HL-60 (cell line): ENCODE data around the gene ZNF597.
A peak's percentile ranks its signal among the peaks of the same experiment; 100 is the strongest.

ENCODE experiments used
- DNase-seq, 2 experiments: peaks; one replicate each; pipeline ENCODE4 v3.0.0-alpha.2; 2010 to 2020; ENCODE audit warnings: low read depth in 1 of 2, low spot score in 1 of 2
- H3K27ac ChIP-seq: fragments of 250-450 bp; sonication (Bioruptor Pico); replicated peaks from 2 replicates; pipeline ENCODE4 v1.5.1; 2020; ENCODE audit warnings: mild to moderate bottlenecking, moderate library complexity
- H3K27me3 ChIP-seq: fragments of 250-450 bp; sonication (Bioruptor Pico); 2 replicates; pipeline ENCODE4 v1.5.1; 2021; ENCODE audit warnings: mild to moderate bottlenecking, moderate library complexity; ENCODE audit not compliant: insufficient read depth, poor library complexity, severe bottlenecking
- H3K4me3 ChIP-seq: replicated peaks from 2 replicates; pipeline ENCODE4 v1.5.1; 2011; ENCODE audit warnings: mild to moderate bottlenecking, control low read depth, low read length; ENCODE audit not compliant: insufficient read depth
- GABPA ChIP-seq: IDR thresholded peaks from 2 replicates; pipeline ENCODE4 v1.6.1; 2012; ENCODE audit warnings: low read depth
- POLR2AphosphoS5 ChIP-seq: IDR thresholded peaks from 2 replicates; pipeline ENCODE4 v1.6.1; 2012; ENCODE audit warnings: low read depth
- SPI1 ChIP-seq: IDR thresholded peaks from 2 replicates; pipeline ENCODE4 v1.6.1; 2012; ENCODE audit warnings: low read depth, mild to moderate bottlenecking, borderline replicate concordance
- TF ChIP-seq, protein P1 (sequence below): IDR thresholded peaks from 2 replicates; pipeline ENCODE4 v1.6.1; 2012; ENCODE audit warnings: low read depth; ENCODE audit not compliant: insufficient replicate concordance
- TF ChIP-seq, protein P2 (sequence below): IDR thresholded peaks from one replicate; pipeline ENCODE4 v1.5.1; 2011; ENCODE audit warnings: low read length, control low read depth, inconsistent platforms; ENCODE audit not compliant: insufficient read depth

ZNF597 gene

GRCh38 chr16:3488801-3489200, 45.5 kb upstream of the ZNF597 start:
- TF ChIP-seq, protein P1, sequence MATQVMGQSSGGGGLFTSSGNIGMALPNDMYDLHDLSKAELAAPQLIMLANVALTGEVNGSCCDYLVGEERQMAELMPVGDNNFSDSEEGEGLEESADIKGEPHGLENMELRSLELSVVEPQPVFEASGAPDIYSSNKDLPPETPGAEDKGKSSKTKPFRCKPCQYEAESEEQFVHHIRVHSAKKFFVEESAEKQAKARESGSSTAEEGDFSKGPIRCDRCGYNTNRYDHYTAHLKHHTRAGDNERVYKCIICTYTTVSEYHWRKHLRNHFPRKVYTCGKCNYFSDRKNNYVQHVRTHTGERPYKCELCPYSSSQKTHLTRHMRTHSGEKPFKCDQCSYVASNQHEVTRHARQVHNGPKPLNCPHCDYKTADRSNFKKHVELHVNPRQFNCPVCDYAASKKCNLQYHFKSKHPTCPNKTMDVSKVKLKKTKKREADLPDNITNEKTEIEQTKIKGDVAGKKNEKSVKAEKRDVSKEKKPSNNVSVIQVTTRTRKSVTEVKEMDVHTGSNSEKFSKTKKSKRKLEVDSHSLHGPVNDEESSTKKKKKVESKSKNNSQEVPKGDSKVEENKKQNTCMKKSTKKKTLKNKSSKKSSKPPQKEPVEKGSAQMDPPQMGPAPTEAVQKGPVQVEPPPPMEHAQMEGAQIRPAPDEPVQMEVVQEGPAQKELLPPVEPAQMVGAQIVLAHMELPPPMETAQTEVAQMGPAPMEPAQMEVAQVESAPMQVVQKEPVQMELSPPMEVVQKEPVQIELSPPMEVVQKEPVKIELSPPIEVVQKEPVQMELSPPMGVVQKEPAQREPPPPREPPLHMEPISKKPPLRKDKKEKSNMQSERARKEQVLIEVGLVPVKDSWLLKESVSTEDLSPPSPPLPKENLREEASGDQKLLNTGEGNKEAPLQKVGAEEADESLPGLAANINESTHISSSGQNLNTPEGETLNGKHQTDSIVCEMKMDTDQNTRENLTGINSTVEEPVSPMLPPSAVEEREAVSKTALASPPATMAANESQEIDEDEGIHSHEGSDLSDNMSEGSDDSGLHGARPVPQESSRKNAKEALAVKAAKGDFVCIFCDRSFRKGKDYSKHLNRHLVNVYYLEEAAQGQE, result no peak
- TF ChIP-seq, protein P2, sequence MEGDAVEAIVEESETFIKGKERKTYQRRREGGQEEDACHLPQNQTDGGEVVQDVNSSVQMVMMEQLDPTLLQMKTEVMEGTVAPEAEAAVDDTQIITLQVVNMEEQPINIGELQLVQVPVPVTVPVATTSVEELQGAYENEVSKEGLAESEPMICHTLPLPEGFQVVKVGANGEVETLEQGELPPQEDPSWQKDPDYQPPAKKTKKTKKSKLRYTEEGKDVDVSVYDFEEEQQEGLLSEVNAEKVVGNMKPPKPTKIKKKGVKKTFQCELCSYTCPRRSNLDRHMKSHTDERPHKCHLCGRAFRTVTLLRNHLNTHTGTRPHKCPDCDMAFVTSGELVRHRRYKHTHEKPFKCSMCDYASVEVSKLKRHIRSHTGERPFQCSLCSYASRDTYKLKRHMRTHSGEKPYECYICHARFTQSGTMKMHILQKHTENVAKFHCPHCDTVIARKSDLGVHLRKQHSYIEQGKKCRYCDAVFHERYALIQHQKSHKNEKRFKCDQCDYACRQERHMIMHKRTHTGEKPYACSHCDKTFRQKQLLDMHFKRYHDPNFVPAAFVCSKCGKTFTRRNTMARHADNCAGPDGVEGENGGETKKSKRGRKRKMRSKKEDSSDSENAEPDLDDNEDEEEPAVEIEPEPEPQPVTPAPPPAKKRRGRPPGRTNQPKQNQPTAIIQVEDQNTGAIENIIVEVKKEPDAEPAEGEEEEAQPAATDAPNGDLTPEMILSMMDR, result no peak
- TF ChIP-seq SPI1 (no peak), GABPA (no peak), POLR2AphosphoS5 (no peak)
- H3K27me3 ChIP-seq, result no peaks in the 10 kb centered on the region
- H3K4me3 ChIP-seq, result no peak overlapping the region
- no peak overlapping the region for H3K27ac ChIP-seq
- no peak for DNase-seq

DNA sequence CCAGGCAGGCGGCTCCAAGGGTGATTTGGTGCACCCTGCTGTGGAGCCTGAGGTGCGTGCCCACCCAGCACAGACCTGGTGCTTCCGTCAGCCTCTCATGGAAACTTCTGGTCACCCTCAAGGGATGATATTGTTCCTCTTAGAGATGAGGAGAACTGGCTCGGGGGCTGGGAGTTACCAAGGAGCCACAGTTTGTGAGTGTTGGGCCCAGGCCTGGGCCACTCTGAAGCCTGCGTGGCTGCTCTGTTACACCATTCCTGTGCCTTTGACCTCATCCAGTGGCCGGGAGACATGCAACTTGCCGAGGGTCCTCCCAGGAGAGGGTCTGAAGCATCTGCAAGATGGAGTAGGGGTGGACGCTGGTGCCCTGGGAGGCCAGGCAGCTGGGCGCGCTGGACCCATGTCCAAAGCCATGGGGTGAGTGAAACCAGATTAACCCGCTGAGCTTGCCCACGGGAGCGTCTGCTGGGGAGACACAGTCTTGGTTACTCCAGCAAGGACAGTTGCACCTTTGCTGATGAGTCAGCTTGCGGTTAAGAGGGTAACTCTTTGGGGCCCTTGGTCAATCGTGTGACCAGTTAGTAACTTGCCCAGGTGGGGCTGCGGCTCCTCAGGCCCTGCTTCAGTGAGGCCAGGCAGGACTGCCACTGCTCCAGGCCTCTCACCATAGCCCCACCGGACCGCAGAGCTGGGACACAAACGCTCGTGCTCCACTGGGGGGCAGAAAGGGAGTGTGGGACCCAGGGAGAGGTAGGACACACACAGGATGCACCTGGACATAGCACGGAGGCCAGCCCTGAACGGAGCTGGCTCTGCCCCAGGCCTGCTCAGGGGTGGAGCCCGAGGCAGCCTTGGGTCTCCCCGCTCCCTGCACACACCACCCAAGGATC, 44.5 kb upstream of the ZNF597 start:
- no peak overlapping the region for H3K27ac ChIP-seq
- no peak overlapping the region for H3K4me3 ChIP-seq
- DNase-seq, result no peak
- TF ChIP-seq, protein P2, result no peak
- TF ChIP-seq SPI1, result no peak
- TF ChIP-seq GABPA, result no peak
- TF ChIP-seq, protein P1, result no peak
- no peak; the same call in 1 of the 2 replicates for TF ChIP-seq POLR2AphosphoS5
- H3K27me3 ChIP-seq, result no peaks in the 10 kb centered on the region

DNA sequence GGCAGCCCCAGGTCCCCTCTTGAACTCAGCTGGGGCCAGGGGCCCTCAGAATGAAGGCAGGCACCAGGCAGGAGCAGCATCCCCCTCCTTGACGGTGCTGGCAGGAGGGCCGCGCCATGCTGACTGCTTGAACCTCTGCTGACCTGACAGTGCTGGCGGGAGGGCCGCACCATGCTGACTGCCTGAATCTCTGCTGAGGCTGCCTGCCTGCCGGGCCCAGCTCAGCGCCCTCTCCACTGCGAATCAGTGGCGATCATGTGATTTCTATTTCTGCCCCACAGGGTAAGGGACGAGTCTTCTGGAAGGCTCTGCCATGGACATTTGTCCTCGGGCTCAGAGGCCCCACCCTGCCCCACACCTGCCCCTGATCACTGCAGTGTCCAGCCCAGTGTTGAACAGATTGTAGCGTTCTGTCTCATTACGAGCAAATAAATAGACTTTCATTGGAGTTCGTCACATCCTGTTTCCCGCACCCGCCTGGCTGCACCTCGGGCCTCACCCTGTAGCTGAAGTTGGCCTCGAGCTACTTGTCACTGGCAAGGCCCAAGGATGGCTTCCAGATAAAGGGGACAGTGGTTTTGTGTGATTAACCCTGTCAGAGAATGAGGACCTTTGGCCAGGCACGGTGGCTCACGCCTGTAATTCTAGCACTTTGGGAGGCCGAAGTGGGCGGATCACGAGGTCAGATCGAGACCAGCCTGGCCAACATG, 43.4 kb upstream of the ZNF597 start:
- no peak for DNase-seq
- Histone ChIP-seq H3K27ac (no peak overlapping the region), H3K27me3 (no peaks in the 10 kb centered on the region), H3K4me3 (no peak overlapping the region)
- no peak for TF ChIP-seq GABPA

DNA sequence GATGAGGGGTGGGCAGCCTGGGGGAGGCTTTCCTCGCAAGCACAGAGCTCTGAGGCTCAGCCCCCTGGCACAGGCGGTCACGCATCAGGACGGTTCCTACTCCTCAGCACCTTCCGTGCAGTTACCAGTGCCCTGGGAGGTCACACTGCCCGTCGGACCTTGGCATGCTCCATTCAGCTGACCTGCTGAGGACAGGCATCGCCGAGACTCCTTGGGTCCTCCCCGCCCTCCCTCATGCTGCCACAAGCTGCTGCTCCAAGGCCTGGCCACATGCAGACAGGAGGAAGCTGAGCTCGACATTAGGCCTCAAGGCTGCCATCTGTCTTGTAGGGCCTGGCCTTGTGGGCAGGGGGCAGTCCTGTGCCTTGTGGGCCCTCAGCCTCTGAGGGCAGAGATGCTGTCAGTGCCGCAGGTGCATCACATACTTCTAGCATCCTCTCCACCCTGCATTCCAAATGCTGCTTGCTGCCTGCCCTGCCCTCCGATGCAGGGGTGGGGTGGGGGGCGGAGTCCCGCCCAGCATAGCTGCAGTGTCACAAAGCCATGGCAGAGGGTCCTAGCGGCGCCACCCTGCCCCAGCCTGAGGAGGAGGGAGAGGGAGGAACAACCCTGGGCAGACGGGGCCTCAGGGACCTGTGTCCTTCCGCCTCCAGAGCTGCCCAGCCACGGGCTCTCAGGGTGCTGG, 42.7 kb upstream of the ZNF597 start:
- no peak for DNase-seq
- H3K27ac ChIP-seq, result no peak overlapping the region
- no peak overlapping the region for H3K4me3 ChIP-seq
- no peaks in the 10 kb centered on the region for H3K27me3 ChIP-seq
- peak; percentile 9; the same call in 1 of the 2 replicates for TF ChIP-seq POLR2AphosphoS5
- TF ChIP-seq, protein P1, result no peak
- TF ChIP-seq SPI1, result no peak
